HL-60 (cell line): ENCODE measurements around the gene SOX8.

Experiments used
- CTCF ChIP-seq: IDR thresholded peaks from one replicate; pipeline ENCODE4 v1.5.1; 2011; ENCODE audit warnings: low read length, control low read depth, inconsistent platforms; ENCODE audit not compliant: insufficient read depth
- POLR2AphosphoS5 ChIP-seq: IDR thresholded peaks from 2 replicates; pipeline ENCODE4 v1.6.1; 2012; ENCODE audit warnings: low read depth
- TF ChIP-seq, protein P1 (sequence below): IDR thresholded peaks from 2 replicates; pipeline ENCODE4 v1.6.1; 2012; ENCODE audit warnings: low read depth; ENCODE audit not compliant: insufficient replicate concordance

DNA sequence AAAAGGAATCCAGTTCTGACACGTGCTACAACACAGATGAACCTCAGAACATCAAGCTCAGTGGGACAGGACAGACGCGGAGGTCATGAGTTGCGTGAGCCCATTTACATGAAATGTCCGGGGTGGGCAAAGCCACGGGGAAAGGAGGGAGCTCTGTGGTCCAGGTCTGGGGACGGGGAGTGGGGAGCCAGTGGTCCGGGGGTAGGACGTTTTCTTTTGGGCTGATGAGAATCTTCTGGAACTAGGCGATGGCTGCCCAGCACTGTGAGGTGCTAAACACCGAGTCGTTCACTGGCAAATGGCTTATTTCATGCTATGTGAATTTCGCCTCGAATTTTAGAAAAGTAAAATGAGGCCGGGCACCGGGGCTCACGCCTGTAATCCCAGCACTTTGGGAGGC lies 8.2 kb upstream of the SOX8 start:
- no peak for TF ChIP-seq CTCF
- TF ChIP-seq, protein P1, sequence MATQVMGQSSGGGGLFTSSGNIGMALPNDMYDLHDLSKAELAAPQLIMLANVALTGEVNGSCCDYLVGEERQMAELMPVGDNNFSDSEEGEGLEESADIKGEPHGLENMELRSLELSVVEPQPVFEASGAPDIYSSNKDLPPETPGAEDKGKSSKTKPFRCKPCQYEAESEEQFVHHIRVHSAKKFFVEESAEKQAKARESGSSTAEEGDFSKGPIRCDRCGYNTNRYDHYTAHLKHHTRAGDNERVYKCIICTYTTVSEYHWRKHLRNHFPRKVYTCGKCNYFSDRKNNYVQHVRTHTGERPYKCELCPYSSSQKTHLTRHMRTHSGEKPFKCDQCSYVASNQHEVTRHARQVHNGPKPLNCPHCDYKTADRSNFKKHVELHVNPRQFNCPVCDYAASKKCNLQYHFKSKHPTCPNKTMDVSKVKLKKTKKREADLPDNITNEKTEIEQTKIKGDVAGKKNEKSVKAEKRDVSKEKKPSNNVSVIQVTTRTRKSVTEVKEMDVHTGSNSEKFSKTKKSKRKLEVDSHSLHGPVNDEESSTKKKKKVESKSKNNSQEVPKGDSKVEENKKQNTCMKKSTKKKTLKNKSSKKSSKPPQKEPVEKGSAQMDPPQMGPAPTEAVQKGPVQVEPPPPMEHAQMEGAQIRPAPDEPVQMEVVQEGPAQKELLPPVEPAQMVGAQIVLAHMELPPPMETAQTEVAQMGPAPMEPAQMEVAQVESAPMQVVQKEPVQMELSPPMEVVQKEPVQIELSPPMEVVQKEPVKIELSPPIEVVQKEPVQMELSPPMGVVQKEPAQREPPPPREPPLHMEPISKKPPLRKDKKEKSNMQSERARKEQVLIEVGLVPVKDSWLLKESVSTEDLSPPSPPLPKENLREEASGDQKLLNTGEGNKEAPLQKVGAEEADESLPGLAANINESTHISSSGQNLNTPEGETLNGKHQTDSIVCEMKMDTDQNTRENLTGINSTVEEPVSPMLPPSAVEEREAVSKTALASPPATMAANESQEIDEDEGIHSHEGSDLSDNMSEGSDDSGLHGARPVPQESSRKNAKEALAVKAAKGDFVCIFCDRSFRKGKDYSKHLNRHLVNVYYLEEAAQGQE, result no peak
- TF ChIP-seq POLR2AphosphoS5, result no peak
